Measurements from ENCODE around the gene MANSC1.
A peak's percentile ranks its signal among the peaks of the same experiment; 100 is the strongest.
"Not testable (repeated sequence)": the region's sequence is repeated elsewhere in the genome, so short reads cannot be mapped to it uniquely, and the experiment has no call there.

MANSC1 gene

GRCh38 chr12:12365931-12366431, 15.9 kb upstream of the MANSC1 start:
- no peak for DNase-seq (ENCODE audit: low read depth)

- DNase-seq (ENCODE audit: low read depth), result no peak
These were observed 15.4 kb upstream of the MANSC1 start for GRCh38 chr12:12365446-12365802.

- DNase-seq (ENCODE audit: low read depth), result no peak
These were observed 14.9 kb upstream of the MANSC1 start for GRCh38 chr12:12364787-12365445.

- no peak for DNase-seq (ENCODE audit: low read depth)
These were observed 8.5 kb upstream of the MANSC1 start for GRCh38 chr12:12358528-12358927.

- DNase-seq (ENCODE audit: low read depth), result peak; percentile 18
These were observed 7.8 kb upstream of the MANSC1 start for GRCh38 chr12:12357719-12358461.

- DNase-seq (ENCODE audit: low read depth), result peak; percentile 92
These were observed 7.1 kb upstream of the MANSC1 start, which contains the start of gene BORCS5 for GRCh38 chr12:12356896-12357718. TSS of gene BORCS5 (plus strand) at chr12:12357078. CDS start at chr12:12357452, 374 bp downstream.

GRCh38 chr12:12356467-12356895, 6.4 kb upstream of the MANSC1 start:
- no peak for DNase-seq (ENCODE audit: low read depth)

GRCh38 chr12:12353807-12354206, 3.8 kb upstream of the MANSC1 start:
- DNase-seq (ENCODE audit: low read depth), result no peak

- no peak for DNase-seq (ENCODE audit: low read depth)
These were observed 3.2 kb upstream of the MANSC1 start for GRCh38 chr12:12353276-12353675.

- DNase-seq (ENCODE audit: low read depth), result not testable (repeated sequence)
These were observed 1.6 kb upstream of the MANSC1 start for GRCh38 chr12:12351468-12352185.

- DNase-seq (ENCODE audit: low read depth), result no peak
These were observed 924 bp upstream of the MANSC1 start for GRCh38 chr12:12350868-12351463.

- peak; percentile 52 for DNase-seq (ENCODE audit: low read depth)
These were observed 11.4 kb downstream of the MANSC1 start for GRCh38 chr12:12338527-12339168.

GRCh38 chr12:12336511-12336910, 13.5 kb downstream of the MANSC1 start:
- no peak for DNase-seq (ENCODE audit: low read depth)

GRCh38 chr12:12336049-12336411, 14.0 kb downstream of the MANSC1 start:
- DNase-seq (ENCODE audit: low read depth), result peak; percentile 41

GRCh38 chr12:12334367-12335040, 15.5 kb downstream of the MANSC1 start:
- peak; percentile 63 for DNase-seq (ENCODE audit: low read depth)

- peak; percentile 45 for DNase-seq (ENCODE audit: low read depth)
These were observed 16.4 kb downstream of the MANSC1 start for GRCh38 chr12:12333407-12334366.

GRCh38 chr12:12331896-12332295, 18.1 kb downstream of the MANSC1 start:
- DNase-seq (ENCODE audit: low read depth), result no peak

- no peak for DNase-seq (ENCODE audit: low read depth)
These were observed 18.7 kb downstream of the MANSC1 start for GRCh38 chr12:12331244-12331771.

GRCh38 chr12:12327802-12328201, 22.2 kb downstream of the MANSC1 start:
- peak; percentile 72 for DNase-seq (ENCODE audit: low read depth)
